K562 (cell line): ENCODE measurements around the gene FAM234A. TPM values are rescaled to one million over a fixed set of nuclear protein-coding genes. Genes with fewer than 3 reads are reported as not detected.

Experiments
- ETV5 ChIP-seq: sonication (generic); formaldehyde crosslinking; IDR thresholded peaks from 2 replicates; pipeline ENCODE4 v1.4.0; 2020; ENCODE audit warnings: low read depth, mild to moderate bottlenecking, missing genetic modification reagents
- HCFC1 ChIP-seq: IDR thresholded peaks from 2 replicates; pipeline ENCODE4 v1.6.1; 2012; ENCODE audit warnings: low read depth, low read length, improper control_type of control experiment
- MCM5 ChIP-seq: fragments of 450-650 bp; IDR thresholded peaks from 2 replicates; pipeline ENCODE4 v1.6.1; 2016; ENCODE audit warnings: low read depth
- MTF1 ChIP-seq: fragments of 250-450 bp; sonication (Bioruptor Pico); IDR thresholded peaks from 2 replicates; pipeline ENCODE4 v1.9.0; 2021; ENCODE audit warnings: moderate library complexity, mild to moderate bottlenecking, inconsistent platforms, borderline replicate concordance
- MYNN ChIP-seq, 2 experiments: sonication (generic); formaldehyde crosslinking in 1 of 2; IDR thresholded peaks; 2 replicates each; pipeline versions ENCODE4 v1.5.0 to v1.6.1; 2016 to 2020; ENCODE audit warnings: antibody characterized with exemption in 1 of 2, missing genetic modification reagents in 1 of 2
- POLR2G ChIP-seq: fragments of 200-400 bp; formaldehyde crosslinking; IDR thresholded peaks from 2 replicates; pipeline ENCODE4 v1.6.1; 2017; ENCODE audit warnings: low read depth, mild to moderate bottlenecking, antibody characterized with exemption, low read length, moderate library complexity
- RERE ChIP-seq: sonication (generic); formaldehyde crosslinking; IDR thresholded peaks from 2 replicates; pipeline ENCODE4 v1.8.0; 2023; ENCODE audit warnings: missing genetic modification reagents, mild to moderate bottlenecking, borderline replicate concordance
- SIRT6 ChIP-seq: IDR thresholded peaks from one replicate; pipeline ENCODE4 v1.6.1; 2012; ENCODE audit warnings: low read depth, mild to moderate bottlenecking, control low read depth, inconsistent platforms, low read length, moderate library complexity
- ZBTB26 ChIP-seq: fragments of 450-650 bp; formaldehyde crosslinking; IDR thresholded peaks from 2 replicates; pipeline ENCODE4 v1.4.0; 2022; ENCODE audit warnings: missing genetic modification characterization
- ZBTB33 ChIP-seq: sonication (generic); formaldehyde crosslinking; IDR thresholded peaks from 2 replicates; pipeline ENCODE4 v1.8.1; 2023; ENCODE audit warnings: mild to moderate bottlenecking, missing genetic modification reagents
- ZFP30 ChIP-seq: fragments of 250-450 bp; sonication (Bioruptor Pico); IDR thresholded peaks from 2 replicates; pipeline ENCODE4 v1.8.0; 2022; ENCODE audit warnings: moderate library complexity, mild to moderate bottlenecking, inconsistent platforms, borderline replicate concordance
- polyA plus RNA-seq, 8 experiments: library from polyadenylated mRNA; depleted of rRNA in 4 of 8; stranded (reverse) in 5 of 8; unstranded in 3 of 8; fragments of >200 nt; fragmentation: Nextera tagmentation in 2 of 8; fragmentation: Illumina TruSeq in 1 of 8; extraction: Ambion mirVana in 2 of 8; extraction: Trizol in 1 of 8; gene quantifications; 2 replicates each; pipeline versions ENCODE4 v1.2.1 to v1.2.3, GENCODE V29; 2011 to 2014; ENCODE audit warnings: inconsistent platforms in 1 of 8, missing spikeins in 1 of 8
- total RNA-seq, 7 experiments: library from RNA; depleted of rRNA in 6 of 7; stranded (reverse); fragments of >200 nt in 6 of 7; fragmentation: Illumina TruSeq in 2 of 7; extraction: Trizol in 2 of 7; gene quantifications; 2 replicates each; pipeline versions ENCODE4 v1.2.1 to v1.2.3, GENCODE V29; 2011 to 2021; ENCODE audit warnings: low replicate concordance in 1 of 7

FAM234A gene
- total and polyA plus RNA-seq, 9 of the 15 experiments (the other 6 are each of a cell fraction or from before 2014, with no cell fraction given): 1.0 to 47.9 (median 15.0) TPM

GRCh38 chr16:266258-267164, 31.9 kb downstream of the FAM234A start (continued):
- no peak for TF ChIP-seq RERE (CRISPR knock-in tag)
- no peak for TF ChIP-seq MCM5
- TF ChIP-seq SIRT6: no peak
- TF ChIP-seq ZFP30 (CRISPR knock-in tag): no peak
- TF ChIP-seq ZBTB33 (CRISPR knock-in tag): peak; percentile 26; the same call in 1 of the 2 replicates
- no peak for TF ChIP-seq HCFC1
- peak; percentile 57; the same call in 1 of the 2 replicates for TF ChIP-seq POLR2G
- TF ChIP-seq ZBTB26 (CRISPR knock-in tag): no peak
- TF ChIP-seq MYNN (IDR thresholded peaks at IDR 0.05): 0 out of 2 replicates have a peak, but pooled peaks have one; percentile 21
- no peak for TF ChIP-seq MYNN (CRISPR knock-in tag; IDR thresholded peaks at IDR 0.05)
- no peak for TF ChIP-seq ETV5
- TF ChIP-seq MTF1: no peak
